Measurements from ENCODE around the gene FGF14. TPM values are rescaled to one million over a fixed set of nuclear protein-coding genes. Genes with fewer than 3 reads are reported as not detected.

The FGF14 gene
- total and polyA plus RNA-seq, 2 donors (not counting 1 experiment from before 2014, with no cell fraction given), result under 0.01 TPM; not detected in 1

DNA sequence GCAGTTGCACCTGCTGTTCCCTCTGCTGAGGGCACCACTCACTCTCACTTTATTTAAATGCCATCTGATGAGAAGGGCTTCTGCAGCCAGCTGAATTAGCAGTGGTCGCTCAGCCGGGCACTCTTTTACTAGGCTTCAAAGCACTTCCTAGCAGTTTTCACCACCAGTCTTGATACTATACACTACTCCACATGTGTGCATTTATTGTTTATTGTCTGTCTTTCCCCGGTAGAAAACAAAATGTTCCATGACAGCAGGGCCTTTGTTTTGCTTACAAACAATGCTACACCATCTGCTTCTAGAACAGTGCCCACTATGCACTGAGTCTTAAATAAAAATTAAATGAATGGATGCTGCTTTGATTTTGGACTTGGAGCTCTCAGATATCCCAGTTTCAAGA, 404.9 kb downstream of the FGF14 start:
- H2AFZ ChIP-seq (ENCODE audit: insufficient read depth, low read depth, low read length, poor library complexity, severe bottlenecking), result no peak overlapping the region
- no peaks in the 10 kb centered on the region for H3K27me3 ChIP-seq (replicated peaks in 1 of 4; ENCODE audit: control extremely low read depth in 1 of 4, control insufficient read depth in 3 of 4, insufficient read depth in 4 of 4, low read length in 3 of 4)
- H3K9me3 Mint-ChIP-seq (ENCODE audit: insufficient read depth), result no peaks in the 10 kb centered on the region
- H3K4me2 ChIP-seq (replicated peaks; ENCODE audit: low read depth, low read length, poor library complexity, severe bottlenecking), result no peak overlapping the region
- intact Hi-C loops (cut with micrococcal nuclease), result no loop called here
- no peaks in the 10 kb centered on the region for H3K36me3 ChIP-seq (replicated peaks in 1 of 2; ENCODE audit: control extremely low read depth in 1 of 2, control insufficient read depth in 1 of 2, extremely low read depth in 1 of 2, insufficient read depth in 2 of 2, low read length in 1 of 2)
- no peak overlapping the region for H3K27ac ChIP-seq (ENCODE audit: low read length in 2 of 2)
- no peak overlapping the region for H3K4me3 ChIP-seq (ENCODE audit: control extremely low read depth in 1 of 5, extremely low read depth in 1 of 5, insufficient read depth in 1 of 5, low read depth in 2 of 5, low read length in 4 of 5)
- no peaks in the 10 kb centered on the region for H3K27me3 Mint-ChIP-seq
- no peaks in the 10 kb centered on the region for H3K9me3 ChIP-seq (ENCODE audit: control extremely low read depth in 1 of 3, control insufficient read depth in 2 of 3, insufficient read depth in 1 of 3, low read length in 2 of 3)
- H3K4me3 Mint-ChIP-seq, result no peak overlapping the region
- WGBS (ENCODE audit: insufficient coverage), result no CpG with 5 or more reads among the region's 3 CpGs
- H3K4me1 ChIP-seq (ENCODE audit: control insufficient read depth in 2 of 2, insufficient read depth in 2 of 2, low read length in 2 of 2), result no peaks in the 10 kb centered on the region
- ChIA-PET CTCF (no interaction called here), POLR2A (no interaction called here)
- H3K9ac ChIP-seq (ENCODE audit: low read length), result no peak overlapping the region
- TF ChIP-seq, protein P1, sequence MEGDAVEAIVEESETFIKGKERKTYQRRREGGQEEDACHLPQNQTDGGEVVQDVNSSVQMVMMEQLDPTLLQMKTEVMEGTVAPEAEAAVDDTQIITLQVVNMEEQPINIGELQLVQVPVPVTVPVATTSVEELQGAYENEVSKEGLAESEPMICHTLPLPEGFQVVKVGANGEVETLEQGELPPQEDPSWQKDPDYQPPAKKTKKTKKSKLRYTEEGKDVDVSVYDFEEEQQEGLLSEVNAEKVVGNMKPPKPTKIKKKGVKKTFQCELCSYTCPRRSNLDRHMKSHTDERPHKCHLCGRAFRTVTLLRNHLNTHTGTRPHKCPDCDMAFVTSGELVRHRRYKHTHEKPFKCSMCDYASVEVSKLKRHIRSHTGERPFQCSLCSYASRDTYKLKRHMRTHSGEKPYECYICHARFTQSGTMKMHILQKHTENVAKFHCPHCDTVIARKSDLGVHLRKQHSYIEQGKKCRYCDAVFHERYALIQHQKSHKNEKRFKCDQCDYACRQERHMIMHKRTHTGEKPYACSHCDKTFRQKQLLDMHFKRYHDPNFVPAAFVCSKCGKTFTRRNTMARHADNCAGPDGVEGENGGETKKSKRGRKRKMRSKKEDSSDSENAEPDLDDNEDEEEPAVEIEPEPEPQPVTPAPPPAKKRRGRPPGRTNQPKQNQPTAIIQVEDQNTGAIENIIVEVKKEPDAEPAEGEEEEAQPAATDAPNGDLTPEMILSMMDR (IDR thresholded peaks at IDR 0.05), result no peak
- TF ChIP-seq EZH2 (IDR thresholded peaks at IDR 0.05; ENCODE audit: borderline replicate concordance, insufficient read depth, low read depth, low read length, poor library complexity, severe bottlenecking), result no peak
- no peak for ATAC-seq (ENCODE audit: low read depth)
- DNase-seq, result no peak
- H3K79me2 ChIP-seq (ENCODE audit: control insufficient read depth, insufficient read depth, low read length), result no peaks in the 10 kb centered on the region
- H4K20me1 ChIP-seq (ENCODE audit: control insufficient read depth, insufficient read depth, low read length, poor library complexity, severe bottlenecking), result no peaks in the 10 kb centered on the region
- H3K4me1 Mint-ChIP-seq, result no peaks in the 10 kb centered on the region
- H3K27ac Mint-ChIP-seq, result no peak overlapping the region

DNA sequence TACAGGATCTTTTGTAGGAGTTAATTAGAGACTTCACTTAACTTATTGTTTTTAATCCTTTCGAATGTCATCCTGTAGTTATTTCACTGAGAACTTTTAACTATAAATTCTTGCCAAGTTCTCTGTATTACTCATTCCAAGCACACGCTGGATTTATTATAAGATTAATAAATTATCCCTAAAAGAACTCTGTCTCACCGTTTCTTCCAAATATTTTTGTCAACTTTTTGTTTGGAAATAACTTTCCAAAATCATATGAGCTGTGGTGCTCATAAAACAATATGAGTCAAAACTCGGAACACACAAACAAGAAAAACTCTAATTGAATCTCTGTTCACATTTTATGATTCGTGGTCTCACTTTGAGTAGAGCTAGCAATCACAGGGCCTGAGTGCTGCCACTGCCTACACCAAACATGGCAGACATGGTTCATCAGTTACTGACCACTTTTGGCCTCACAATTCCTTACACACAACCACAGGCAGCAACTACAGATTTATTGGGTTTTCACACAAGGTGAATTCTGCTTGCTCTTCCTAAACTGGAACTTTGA, 412.0 kb downstream of the FGF14 start:
- no peak overlapping the region for H3K4me2 ChIP-seq (replicated peaks; ENCODE audit: low read depth, low read length, poor library complexity, severe bottlenecking)
- TF ChIP-seq, protein P1 (IDR thresholded peaks at IDR 0.05), result no peak
- TF ChIP-seq EZH2 (IDR thresholded peaks at IDR 0.05; ENCODE audit: borderline replicate concordance, insufficient read depth, low read depth, low read length, poor library complexity, severe bottlenecking), result no peak
- Mint-ChIP-seq H3K9me3 (ENCODE audit: insufficient read depth) (no peaks in the 10 kb centered on the region), H3K4me1 (no peaks in the 10 kb centered on the region), H3K27ac (no peak overlapping the region), H3K27me3 (no peaks in the 10 kb centered on the region), H3K4me3 (no peak overlapping the region)
- ChIA-PET POLR2A (no interaction called here), CTCF (no interaction called here)
- no peaks in the 10 kb centered on the region for H4K20me1 ChIP-seq (ENCODE audit: control insufficient read depth, insufficient read depth, low read length, poor library complexity, severe bottlenecking)
- H2AFZ ChIP-seq (ENCODE audit: insufficient read depth, low read depth, low read length, poor library complexity, severe bottlenecking), result no peak overlapping the region
- no peak overlapping the region for H3K4me3 ChIP-seq (ENCODE audit: control extremely low read depth in 1 of 5, extremely low read depth in 1 of 5, insufficient read depth in 1 of 5, low read depth in 2 of 5, low read length in 4 of 5)
- WGBS (ENCODE audit: insufficient coverage), result 68% methylated on average over 2 of the region's 5 CpGs
- no peaks in the 10 kb centered on the region for H3K27me3 ChIP-seq (replicated peaks in 1 of 4; ENCODE audit: control extremely low read depth in 1 of 4, control insufficient read depth in 3 of 4, insufficient read depth in 4 of 4, low read length in 3 of 4)
- H3K27ac ChIP-seq (ENCODE audit: low read length in 2 of 2), result no peak overlapping the region
- H3K9ac ChIP-seq (ENCODE audit: low read length), result no peak overlapping the region
- no peaks in the 10 kb centered on the region for H3K9me3 ChIP-seq (ENCODE audit: control extremely low read depth in 1 of 3, control insufficient read depth in 2 of 3, insufficient read depth in 1 of 3, low read length in 2 of 3)
- no peak for DNase-seq
- intact Hi-C loops (cut with micrococcal nuclease), result no loop called here
- no peaks in the 10 kb centered on the region for H3K79me2 ChIP-seq (ENCODE audit: control insufficient read depth, insufficient read depth, low read length)
- no peaks in the 10 kb centered on the region for H3K36me3 ChIP-seq (replicated peaks in 1 of 2; ENCODE audit: control extremely low read depth in 1 of 2, control insufficient read depth in 1 of 2, extremely low read depth in 1 of 2, insufficient read depth in 2 of 2, low read length in 1 of 2)
- no peaks in the 10 kb centered on the region for H3K4me1 ChIP-seq (ENCODE audit: control insufficient read depth in 2 of 2, insufficient read depth in 2 of 2, low read length in 2 of 2)
- no peak for ATAC-seq (ENCODE audit: low read depth)

All from B cell (primary cell).